Measurements from ENCODE around the gene CPNE6.

CPNE6 gene

DNA sequence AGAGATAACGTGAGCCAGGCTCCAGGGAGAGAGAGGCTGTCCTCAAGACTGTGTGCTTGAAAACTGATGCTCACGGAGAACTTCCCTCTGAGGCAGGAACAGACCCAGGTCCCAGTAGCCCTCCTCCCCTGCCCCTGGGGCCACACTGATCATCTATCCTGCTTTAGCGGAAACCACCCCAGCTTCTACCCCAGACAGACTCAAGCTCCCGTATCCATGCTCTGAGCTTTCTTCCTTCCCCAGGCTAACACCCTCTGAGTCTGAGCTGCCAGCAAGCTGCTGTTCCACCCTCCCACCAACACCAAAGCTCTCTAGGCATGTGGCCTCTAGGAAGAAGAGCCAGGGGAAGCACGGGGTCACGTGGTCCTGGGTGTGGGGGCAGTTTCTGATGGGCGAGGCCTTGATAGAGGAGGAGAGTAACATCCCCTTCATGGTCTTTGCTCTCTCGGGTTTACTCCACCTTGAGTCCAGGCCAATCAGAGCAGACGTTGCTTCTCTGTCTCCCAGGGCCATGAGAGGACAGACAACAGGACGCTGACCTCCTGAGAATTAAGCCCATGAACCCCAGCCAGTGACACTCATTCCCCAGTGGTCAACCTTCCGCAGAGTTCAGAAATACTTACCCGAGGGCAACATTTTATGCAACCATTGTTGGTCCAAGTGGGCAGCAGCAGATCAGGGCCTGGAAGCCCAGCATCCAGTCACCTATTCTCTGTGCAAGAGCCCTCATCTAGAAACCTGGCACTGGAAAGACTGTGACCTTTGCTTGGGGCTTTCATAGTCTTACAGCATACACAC lies 24.1 kb downstream of the CPNE6 start:
- FAIRE-seq: peak; percentile 87
- TF ChIP-seq SPI1 (IDR thresholded peaks at IDR 0.05; ENCODE audit: low read depth, low read length) (no peak), POLR2AphosphoS5 (IDR thresholded peaks at IDR 0.05; ENCODE audit: low read depth, low read length) (peak; percentile 98), POLR2A (IDR thresholded peaks at IDR 0.05; ENCODE audit: low read depth, low read length) (peak; percentile 98), PAX5 (IDR thresholded peaks at IDR 0.05; ENCODE audit: insufficient read depth, low read length, severe bottlenecking) (no peak), TAF1 (IDR thresholded peaks at IDR 0.05; ENCODE audit: low read depth, low read length) (peak; percentile 98), POU2F2 (IDR thresholded peaks at IDR 0.05; ENCODE audit: low read depth, low read length) (peak; percentile 92)
- DNase-seq (ENCODE audit: insufficient read length, low spot score): peak; percentile 90

DNA sequence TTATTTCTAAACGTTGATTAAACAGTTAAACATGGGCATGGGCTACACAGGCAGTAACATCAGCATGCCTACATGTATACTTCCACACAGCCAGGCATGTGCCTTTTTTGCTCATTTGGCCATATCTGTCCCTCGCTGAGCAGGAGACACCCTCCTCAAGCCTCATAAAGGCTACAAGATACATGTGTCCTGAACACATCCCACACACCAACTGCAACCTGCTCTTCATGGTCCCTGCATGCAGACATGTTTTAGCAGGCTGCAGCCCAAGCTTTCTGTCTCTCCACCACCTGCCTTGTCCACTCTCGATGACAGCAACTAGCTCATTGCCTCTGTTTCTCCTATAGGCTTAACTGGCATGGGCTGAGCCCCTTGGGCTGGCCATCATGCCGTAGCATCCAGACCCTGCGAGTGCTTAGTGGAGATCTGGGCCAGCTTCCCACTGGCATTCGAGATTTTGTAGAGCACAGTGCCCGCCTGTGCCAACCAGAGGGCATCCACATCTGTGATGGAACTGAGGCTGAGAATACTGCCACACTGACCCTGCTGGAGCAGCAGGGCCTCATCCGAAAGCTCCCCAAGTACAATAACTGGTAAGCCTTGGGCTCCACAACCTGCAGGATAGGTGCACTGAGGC lies 25.3 kb downstream of the CPNE6 start:
- FAIRE-seq (peak; percentile 26), DNase-seq (ENCODE audit: insufficient read length, low spot score) (no peak)
- TF ChIP-seq POLR2A (IDR thresholded peaks at IDR 0.05; ENCODE audit: low read depth, low read length) (no peak), TAF1 (IDR thresholded peaks at IDR 0.05; ENCODE audit: low read depth, low read length) (no peak), PAX5 (IDR thresholded peaks at IDR 0.05; ENCODE audit: insufficient read depth, low read length, severe bottlenecking) (no peak), SPI1 (IDR thresholded peaks at IDR 0.05; ENCODE audit: low read depth, low read length) (no peak), POU2F2 (IDR thresholded peaks at IDR 0.05; ENCODE audit: low read depth, low read length) (no peak), POLR2AphosphoS5 (IDR thresholded peaks at IDR 0.05; ENCODE audit: low read depth, low read length) (no peak)

DNA sequence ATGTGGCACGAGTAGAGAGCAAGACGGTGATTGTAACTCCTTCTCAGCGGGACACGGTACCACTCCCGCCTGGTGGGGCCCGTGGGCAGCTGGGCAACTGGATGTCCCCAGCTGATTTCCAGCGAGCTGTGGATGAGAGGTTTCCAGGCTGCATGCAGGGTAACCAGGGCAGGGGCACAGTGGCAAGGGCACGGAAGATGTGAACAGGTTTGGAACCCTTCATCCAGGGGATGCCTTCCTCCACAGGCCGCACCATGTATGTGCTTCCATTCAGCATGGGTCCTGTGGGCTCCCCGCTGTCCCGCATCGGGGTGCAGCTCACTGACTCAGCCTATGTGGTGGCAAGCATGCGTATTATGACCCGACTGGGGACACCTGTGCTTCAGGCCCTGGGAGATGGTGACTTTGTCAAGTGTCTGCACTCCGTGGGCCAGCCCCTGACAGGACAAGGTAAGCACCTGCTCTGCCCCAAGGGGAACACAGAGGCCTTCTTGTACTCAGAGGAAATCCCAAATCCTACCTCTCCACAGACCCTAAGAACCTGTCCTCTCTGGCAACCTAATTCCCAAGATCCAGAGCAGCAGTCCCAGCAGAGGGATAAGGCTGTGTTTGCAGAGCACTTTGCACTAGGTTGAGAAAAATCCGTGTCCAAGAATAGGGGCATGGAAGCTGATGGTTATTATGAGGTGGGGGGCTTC lies 27.0 kb downstream of the CPNE6 start:
- FAIRE-seq (no peak), DNase-seq (ENCODE audit: insufficient read length, low spot score) (no peak)
- TF ChIP-seq POLR2A (IDR thresholded peaks at IDR 0.05; ENCODE audit: low read depth, low read length) (no peak), SPI1 (IDR thresholded peaks at IDR 0.05; ENCODE audit: low read depth, low read length) (no peak), TAF1 (IDR thresholded peaks at IDR 0.05; ENCODE audit: low read depth, low read length) (no peak), POLR2AphosphoS5 (IDR thresholded peaks at IDR 0.05; ENCODE audit: low read depth, low read length) (no peak), PAX5 (IDR thresholded peaks at IDR 0.05; ENCODE audit: insufficient read depth, low read length, severe bottlenecking) (no peak), POU2F2 (IDR thresholded peaks at IDR 0.05; ENCODE audit: low read depth, low read length) (no peak)

DNA sequence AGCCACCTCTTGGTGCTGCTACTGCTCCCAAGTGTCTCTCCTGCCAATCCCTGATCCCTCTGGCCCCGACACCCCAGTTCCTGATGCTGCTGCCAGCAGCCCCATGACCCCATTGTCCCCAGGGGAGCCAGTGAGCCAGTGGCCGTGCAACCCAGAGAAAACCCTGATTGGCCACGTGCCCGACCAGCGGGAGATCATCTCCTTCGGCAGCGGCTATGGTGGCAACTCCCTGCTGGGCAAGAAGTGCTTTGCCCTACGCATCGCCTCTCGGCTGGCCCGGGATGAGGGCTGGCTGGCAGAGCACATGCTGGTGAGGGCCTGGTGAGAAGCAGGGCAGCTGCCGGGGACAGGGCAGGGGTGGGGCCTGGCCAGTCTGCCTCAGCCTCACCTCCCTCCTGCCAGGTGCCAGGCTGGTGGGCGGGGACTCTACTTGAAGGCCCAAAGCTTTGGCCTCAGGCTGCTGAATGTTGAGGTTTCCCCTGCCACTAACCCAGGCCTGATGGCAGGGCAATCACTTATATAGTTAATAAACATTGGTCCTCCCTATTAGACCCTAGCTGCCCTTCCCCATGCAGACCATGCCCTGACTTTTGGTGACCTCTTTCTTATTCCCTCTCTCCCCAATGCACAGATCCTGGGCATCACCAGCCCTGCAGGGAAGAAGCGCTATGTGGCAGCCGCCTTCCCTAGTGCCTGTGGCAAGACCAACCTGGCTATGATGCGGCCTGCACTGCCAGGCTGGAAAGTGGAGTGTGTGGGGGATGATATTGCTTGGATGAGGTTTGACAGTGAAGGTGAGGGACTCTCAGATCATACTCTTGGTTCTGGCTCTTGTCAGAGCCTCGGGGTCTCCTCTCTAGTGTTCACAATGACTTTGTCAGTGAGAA lies 27.8 kb downstream of the CPNE6 start:
- DNase-seq (ENCODE audit: insufficient read length, low spot score) (no peak), FAIRE-seq (no peak)
- no peak for TF ChIP-seq TAF1 (IDR thresholded peaks at IDR 0.05; ENCODE audit: low read depth, low read length)
- no peak for TF ChIP-seq POU2F2 (IDR thresholded peaks at IDR 0.05; ENCODE audit: low read depth, low read length)
- no peak for TF ChIP-seq SPI1 (IDR thresholded peaks at IDR 0.05; ENCODE audit: low read depth, low read length)
- TF ChIP-seq POLR2A (IDR thresholded peaks at IDR 0.05; ENCODE audit: low read depth, low read length): no peak
- TF ChIP-seq POLR2AphosphoS5 (IDR thresholded peaks at IDR 0.05; ENCODE audit: low read depth, low read length): no peak
- no peak for TF ChIP-seq PAX5 (IDR thresholded peaks at IDR 0.05; ENCODE audit: insufficient read depth, low read length, severe bottlenecking)

DNA sequence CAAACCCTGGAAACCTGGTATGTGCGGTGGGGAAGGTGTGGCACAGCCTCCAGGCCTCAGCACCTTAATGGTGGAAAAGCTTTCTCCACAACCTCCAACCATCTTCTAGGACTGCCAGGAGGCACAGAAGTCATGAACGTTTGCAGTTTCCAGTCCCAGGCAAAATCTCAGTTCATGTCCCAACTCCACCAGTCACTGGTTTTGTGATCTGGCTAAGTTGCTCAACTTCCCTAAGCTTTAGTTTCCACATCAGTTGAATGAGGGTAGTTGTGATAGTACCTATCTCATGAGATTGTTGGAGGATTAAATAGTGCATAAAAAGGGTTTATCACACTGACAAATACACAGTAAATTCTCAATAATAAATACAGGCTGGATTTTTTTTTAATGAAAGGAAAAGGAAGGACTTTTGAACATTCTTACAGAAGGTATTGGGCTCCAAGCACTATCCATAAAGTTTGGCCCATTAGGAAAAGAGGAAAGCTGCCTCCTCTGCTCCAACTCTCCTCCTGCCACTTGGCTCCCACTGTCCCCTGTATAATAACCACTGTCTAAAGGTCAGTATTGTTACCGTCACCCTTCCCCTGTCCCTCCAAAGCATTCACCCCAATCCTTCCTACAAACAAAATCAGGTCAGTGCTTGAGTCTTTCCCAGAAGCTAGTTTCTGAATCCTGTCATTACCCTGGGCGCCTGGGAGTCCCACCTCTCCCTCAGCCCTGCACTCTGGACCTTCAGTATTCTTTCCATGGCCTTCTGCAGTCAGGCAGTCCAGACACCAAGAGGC lies 29.0 kb downstream of the CPNE6 start:
- FAIRE-seq (no peak), DNase-seq (ENCODE audit: insufficient read length, low spot score) (no peak)
- no peak for TF ChIP-seq PAX5 (IDR thresholded peaks at IDR 0.05; ENCODE audit: insufficient read depth, low read length, severe bottlenecking)
- TF ChIP-seq POU2F2 (IDR thresholded peaks at IDR 0.05; ENCODE audit: low read depth, low read length): no peak
- TF ChIP-seq POLR2AphosphoS5 (IDR thresholded peaks at IDR 0.05; ENCODE audit: low read depth, low read length): no peak
- no peak for TF ChIP-seq SPI1 (IDR thresholded peaks at IDR 0.05; ENCODE audit: low read depth, low read length)
- TF ChIP-seq POLR2A (IDR thresholded peaks at IDR 0.05; ENCODE audit: low read depth, low read length): no peak
- TF ChIP-seq TAF1 (IDR thresholded peaks at IDR 0.05; ENCODE audit: low read depth, low read length): no peak

DNA sequence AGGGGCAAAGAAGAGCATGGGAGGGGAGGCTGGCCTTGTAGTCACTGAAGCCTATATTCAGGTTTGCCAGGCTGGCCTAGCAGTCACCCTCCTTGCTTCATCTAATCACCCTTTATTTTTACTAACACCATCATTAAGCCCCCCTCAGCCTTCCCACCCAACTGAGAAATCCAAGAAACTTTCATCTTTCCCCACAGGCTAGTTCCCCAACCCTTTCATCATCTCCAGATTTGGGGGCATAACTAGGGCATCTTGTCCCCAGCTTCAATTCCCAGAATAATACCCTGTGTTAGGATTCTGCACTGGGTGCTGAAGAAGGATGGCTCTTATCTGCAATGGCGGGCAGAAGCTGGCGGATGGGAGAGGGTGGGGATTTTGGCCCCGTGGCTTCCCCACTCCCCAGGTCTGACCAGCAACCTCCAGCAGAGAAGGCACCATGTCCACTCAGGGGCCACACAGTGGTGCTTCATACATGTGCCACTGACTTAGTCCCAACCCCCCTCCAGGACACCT lies 29.7 kb downstream of the CPNE6 start:
- TF ChIP-seq TAF1 (IDR thresholded peaks at IDR 0.05; ENCODE audit: low read depth, low read length) (no peak), SPI1 (IDR thresholded peaks at IDR 0.05; ENCODE audit: low read depth, low read length) (no peak), PAX5 (IDR thresholded peaks at IDR 0.05; ENCODE audit: insufficient read depth, low read length, severe bottlenecking) (no peak), POLR2AphosphoS5 (IDR thresholded peaks at IDR 0.05; ENCODE audit: low read depth, low read length) (no peak), POU2F2 (IDR thresholded peaks at IDR 0.05; ENCODE audit: low read depth, low read length) (no peak), POLR2A (IDR thresholded peaks at IDR 0.05; ENCODE audit: low read depth, low read length) (no peak)
- FAIRE-seq (no peak), DNase-seq (ENCODE audit: insufficient read length, low spot score) (no peak)

DNA sequence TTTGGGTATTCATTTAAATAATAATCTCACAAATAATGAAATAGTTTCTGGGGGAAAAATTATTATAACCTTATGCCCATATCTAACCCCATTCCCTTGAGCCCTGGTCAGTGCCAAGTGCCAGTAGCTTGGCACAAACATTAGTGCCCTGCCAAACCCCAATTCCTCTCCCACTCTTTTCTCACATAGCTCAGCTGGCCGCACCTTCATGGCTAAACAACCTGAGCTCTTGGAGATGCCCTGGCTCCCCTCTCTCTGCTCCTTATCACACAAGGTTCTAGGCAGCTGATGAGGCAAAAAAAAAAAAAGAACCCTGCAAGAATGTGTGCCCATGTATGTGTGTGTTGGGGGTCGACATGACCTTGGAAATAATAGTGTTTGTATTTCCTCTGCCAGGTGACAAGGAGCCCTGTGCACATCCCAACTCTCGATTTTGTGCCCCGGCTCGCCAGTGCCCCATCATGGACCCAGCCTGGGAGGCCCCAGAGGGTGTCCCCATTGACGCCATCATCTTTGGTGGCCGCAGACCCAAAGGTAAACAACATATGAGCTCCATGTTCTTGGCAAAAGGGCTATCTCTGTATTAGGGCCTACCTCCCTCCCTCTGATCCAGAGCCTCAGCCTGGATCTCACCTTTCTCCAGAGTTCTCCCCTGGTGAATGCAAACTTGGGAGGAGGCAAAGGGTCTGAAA lies 31.1 kb downstream of the CPNE6 start:
- no peak for FAIRE-seq
- no peak for DNase-seq (ENCODE audit: insufficient read length, low spot score)
- TF ChIP-seq POLR2AphosphoS5 (IDR thresholded peaks at IDR 0.05; ENCODE audit: low read depth, low read length) (no peak), TAF1 (IDR thresholded peaks at IDR 0.05; ENCODE audit: low read depth, low read length) (no peak), POU2F2 (IDR thresholded peaks at IDR 0.05; ENCODE audit: low read depth, low read length) (no peak), POLR2A (IDR thresholded peaks at IDR 0.05; ENCODE audit: low read depth, low read length) (no peak), PAX5 (IDR thresholded peaks at IDR 0.05; ENCODE audit: insufficient read depth, low read length, severe bottlenecking) (no peak), SPI1 (IDR thresholded peaks at IDR 0.05; ENCODE audit: low read depth, low read length) (no peak)
